K562 (cell line): ENCODE data around the gene FLOT2. TPM values are rescaled to one million over a fixed set of nuclear protein-coding genes. Genes with fewer than 3 reads are reported as not detected.
A peak's percentile ranks its signal among the peaks of the same experiment; 100 is the strongest.

Source experiments
- HDAC1 ChIP-seq, 2 experiments: fragments of 450-650 bp; IDR thresholded peaks; 2 replicates each; pipeline ENCODE4 v1.6.1; 2016 to 2017; ENCODE audit warnings: inconsistent platforms in 1 of 2, mild to moderate bottlenecking in 1 of 2, moderate library complexity in 1 of 2
- HMG20A ChIP-seq: fragments of 450-650 bp; formaldehyde crosslinking; conservative IDR thresholded peaks from 2 replicates; pipeline ENCODE4 v1.4.0; 2020; ENCODE audit warnings: mild to moderate bottlenecking, mixed read lengths
- IFI16 ChIP-seq: fragments of 250-450 bp; sonication (Bioruptor Pico); IDR thresholded peaks from 2 replicates; pipeline ENCODE4 v2.1.2; 2022; ENCODE audit warnings: mild to moderate bottlenecking, inconsistent platforms
- KDM5B ChIP-seq: fragments of 200-600 bp; sonication (generic); IDR thresholded peaks from 2 replicates; pipeline ENCODE4 v1.6.1; 2012; ENCODE audit warnings: low read depth, mild to moderate bottlenecking, moderate library complexity, low read length, control low read depth, inconsistent platforms; ENCODE audit not compliant: insufficient replicate concordance
- MAFK ChIP-seq: IDR thresholded peaks from 2 replicates; pipeline ENCODE4 v1.6.1; 2011; ENCODE audit warnings: low read length, improper control_type of control experiment
- NFE2 ChIP-seq: IDR thresholded peaks from 2 replicates; pipeline ENCODE4 v1.6.1; 2014; ENCODE audit warnings: antibody characterized with exemption, low read depth
- NFE2L1 ChIP-seq: fragments of 450-650 bp; IDR thresholded peaks from 2 replicates; pipeline ENCODE4 v1.6.1; 2016; ENCODE audit warnings: missing genetic modification characterization, low read depth, mild to moderate bottlenecking, missing compliant biosample characterization, moderate library complexity, borderline replicate concordance
- SIRT6 ChIP-seq: IDR thresholded peaks from one replicate; pipeline ENCODE4 v1.6.1; 2012; ENCODE audit warnings: low read depth, mild to moderate bottlenecking, control low read depth, inconsistent platforms, low read length, moderate library complexity
- SREBF1 ChIP-seq: fragments of 150-350 bp; IDR thresholded peaks from 2 replicates; pipeline ENCODE4 v1.6.1; 2014; ENCODE audit warnings: antibody characterized with exemption, low read depth, low read length, borderline replicate concordance
- TAF9B ChIP-seq: fragments of 450-650 bp; IDR thresholded peaks from 2 replicates; pipeline ENCODE4 v1.6.1; 2018; ENCODE audit warnings: mild to moderate bottlenecking; ENCODE audit not compliant: partially characterized antibody
- XRCC3 ChIP-seq: fragments of 450-650 bp; IDR thresholded peaks from 2 replicates; pipeline ENCODE4 v1.6.1; 2017; ENCODE audit warnings: mild to moderate bottlenecking, moderate library complexity
- ZC3H8 ChIP-seq: fragments of 450-650 bp; IDR thresholded peaks from 2 replicates; pipeline ENCODE4 v1.6.1; 2017
- ZNF146 ChIP-seq: IDR thresholded peaks from one replicate; pipeline ENCODE4 v1.6.1; 2018; ENCODE audit warnings: missing compliant biosample characterization; ENCODE audit not compliant: unreplicated experiment
- ZNF232 ChIP-seq: sonication (generic); formaldehyde crosslinking; IDR thresholded peaks from 2 replicates; pipeline ENCODE4 v1.8.0; 2022; ENCODE audit warnings: mild to moderate bottlenecking, missing genetic modification reagents
- ZNF253 ChIP-seq: fragments of 250-450 bp; sonication (Bioruptor Pico); conservative IDR thresholded peaks from 2 replicates; pipeline ENCODE4 v1.6.1; 2021; ENCODE audit warnings: mild to moderate bottlenecking
- ZNF76 ChIP-seq: fragments of 250-450 bp; sonication (Bioruptor Pico); IDR thresholded peaks from 2 replicates; pipeline ENCODE4 v1.4.0; 2020; ENCODE audit warnings: mild to moderate bottlenecking, moderate library complexity, borderline replicate concordance
- ZNF778 ChIP-seq: fragments of 450-650 bp; formaldehyde crosslinking; IDR thresholded peaks from 2 replicates; pipeline ENCODE4 v1.4.0; 2020; ENCODE audit warnings: mild to moderate bottlenecking, moderate library complexity
- ZSCAN32 ChIP-seq: fragments of 450-650 bp; formaldehyde crosslinking; IDR thresholded peaks from 2 replicates; pipeline ENCODE4 v1.4.0; 2020; ENCODE audit warnings: mild to moderate bottlenecking, moderate library complexity
- polyA plus RNA-seq, 8 experiments: library from polyadenylated mRNA; depleted of rRNA in 4 of 8; stranded (reverse) in 5 of 8; unstranded in 3 of 8; fragments of >200 nt; fragmentation: Nextera tagmentation in 2 of 8; fragmentation: Illumina TruSeq in 1 of 8; extraction: Ambion mirVana in 2 of 8; extraction: Trizol in 1 of 8; gene quantifications; 2 replicates each; pipeline versions ENCODE4 v1.2.1 to v1.2.3, GENCODE V29; 2011 to 2014; ENCODE audit warnings: inconsistent platforms in 1 of 8, missing spikeins in 1 of 8
- total RNA-seq, 7 experiments: library from RNA; depleted of rRNA in 6 of 7; stranded (reverse); fragments of >200 nt in 6 of 7; fragmentation: Illumina TruSeq in 2 of 7; extraction: Trizol in 2 of 7; gene quantifications; 2 replicates each; pipeline versions ENCODE4 v1.2.1 to v1.2.3, GENCODE V29; 2011 to 2021; ENCODE audit warnings: low replicate concordance in 1 of 7
- TF ChIP-seq, protein P1 (sequence below): fragments of 450-650 bp; formaldehyde crosslinking; IDR thresholded peaks from 2 replicates; pipeline ENCODE4 v1.4.0; 2020; ENCODE audit warnings: mild to moderate bottlenecking
- TF ChIP-seq, protein P2 (sequence below): fragments of 450-650 bp; IDR thresholded peaks from 2 replicates; pipeline ENCODE4 v1.6.1; 2016; ENCODE audit warnings: mild to moderate bottlenecking
- TF ChIP-seq, protein P3 (sequence below): sonication (generic); formaldehyde crosslinking; IDR thresholded peaks from 2 replicates; pipeline ENCODE4 v1.8.0; 2022; ENCODE audit warnings: mild to moderate bottlenecking, missing genetic modification reagents
- TF ChIP-seq, protein P4 (sequence below): fragments of 450-650 bp; formaldehyde crosslinking; IDR thresholded peaks from 2 replicates; pipeline ENCODE4 v1.4.0; 2022; ENCODE audit warnings: missing genetic modification characterization

Gene FLOT2
- total and polyA plus RNA-seq, 9 of the 15 experiments (the other 6 are each of a cell fraction or from before 2014, with no cell fraction given): 17.5 to 138 (median 41.7) TPM

DNA sequence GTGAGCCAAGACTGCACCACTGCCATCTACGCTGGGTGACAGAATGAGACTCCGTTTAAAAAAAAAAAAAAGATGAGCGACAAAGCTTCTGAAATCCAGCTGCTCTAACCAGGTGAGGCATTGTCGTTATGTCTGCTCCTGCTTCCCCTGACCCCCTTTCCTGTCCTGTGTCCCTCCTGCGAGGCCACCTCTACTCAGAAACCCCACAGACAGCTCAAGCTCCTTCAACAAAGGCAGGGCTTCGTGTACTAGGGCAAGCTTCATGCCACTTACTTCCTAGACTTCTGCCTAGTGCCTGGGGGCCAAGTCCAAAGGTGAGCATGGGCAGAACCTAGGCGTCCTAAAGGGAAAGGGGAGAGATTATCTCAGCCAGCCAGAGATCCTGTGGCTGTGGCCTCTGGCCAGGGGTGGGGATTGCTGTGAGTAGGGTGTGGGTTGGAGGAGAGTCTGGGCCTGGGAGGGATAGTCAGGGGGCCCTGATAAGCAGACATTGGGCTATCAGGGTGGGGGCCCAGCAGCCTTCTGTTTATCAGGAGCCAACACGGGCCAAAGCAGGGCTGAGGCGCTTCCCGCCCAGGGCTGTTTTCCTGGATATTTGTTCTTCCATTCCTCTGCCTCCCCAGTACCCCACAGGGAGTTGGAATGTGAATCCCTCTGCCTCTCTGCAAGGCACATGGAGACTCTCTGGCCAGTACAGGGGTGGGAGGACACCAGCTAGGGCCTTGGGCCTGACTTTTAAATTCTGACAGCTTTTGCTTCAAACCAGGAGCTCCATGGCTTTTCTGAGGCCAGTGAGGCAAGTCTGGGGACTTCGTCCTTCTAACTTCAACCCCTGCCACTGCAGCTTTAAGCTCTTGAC lies 32.3 kb downstream of the FLOT2 start (continued):
- TF ChIP-seq, protein P1, sequence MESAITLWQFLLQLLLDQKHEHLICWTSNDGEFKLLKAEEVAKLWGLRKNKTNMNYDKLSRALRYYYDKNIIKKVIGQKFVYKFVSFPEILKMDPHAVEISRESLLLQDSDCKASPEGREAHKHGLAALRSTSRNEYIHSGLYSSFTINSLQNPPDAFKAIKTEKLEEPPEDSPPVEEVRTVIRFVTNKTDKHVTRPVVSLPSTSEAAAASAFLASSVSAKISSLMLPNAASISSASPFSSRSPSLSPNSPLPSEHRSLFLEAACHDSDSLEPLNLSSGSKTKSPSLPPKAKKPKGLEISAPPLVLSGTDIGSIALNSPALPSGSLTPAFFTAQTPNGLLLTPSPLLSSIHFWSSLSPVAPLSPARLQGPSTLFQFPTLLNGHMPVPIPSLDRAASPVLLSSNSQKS (CRISPR knock-in tag): no peak
- peak; percentile 86 for TF ChIP-seq ZNF76
- peak; percentile 61 for TF ChIP-seq KDM5B
- peak; percentile 79 for TF ChIP-seq IFI16 (CRISPR knock-in tag)
- TF ChIP-seq ZSCAN32 (CRISPR knock-in tag): no peak
- no peak for TF ChIP-seq ZNF232 (CRISPR knock-in tag)
- peak; percentile 91 to 95 for TF ChIP-seq HDAC1 (IDR thresholded peaks at IDR 0.05)
- no peak for TF ChIP-seq SREBF1
- TF ChIP-seq NFE2L1 (tag): no peak; the same call in 1 of the 2 replicates
- peak; percentile 35; the same call in 1 of the 2 replicates for TF ChIP-seq NFE2
- TF ChIP-seq SIRT6: no peak
- no peak for TF ChIP-seq ZC3H8
- TF ChIP-seq, protein P2, sequence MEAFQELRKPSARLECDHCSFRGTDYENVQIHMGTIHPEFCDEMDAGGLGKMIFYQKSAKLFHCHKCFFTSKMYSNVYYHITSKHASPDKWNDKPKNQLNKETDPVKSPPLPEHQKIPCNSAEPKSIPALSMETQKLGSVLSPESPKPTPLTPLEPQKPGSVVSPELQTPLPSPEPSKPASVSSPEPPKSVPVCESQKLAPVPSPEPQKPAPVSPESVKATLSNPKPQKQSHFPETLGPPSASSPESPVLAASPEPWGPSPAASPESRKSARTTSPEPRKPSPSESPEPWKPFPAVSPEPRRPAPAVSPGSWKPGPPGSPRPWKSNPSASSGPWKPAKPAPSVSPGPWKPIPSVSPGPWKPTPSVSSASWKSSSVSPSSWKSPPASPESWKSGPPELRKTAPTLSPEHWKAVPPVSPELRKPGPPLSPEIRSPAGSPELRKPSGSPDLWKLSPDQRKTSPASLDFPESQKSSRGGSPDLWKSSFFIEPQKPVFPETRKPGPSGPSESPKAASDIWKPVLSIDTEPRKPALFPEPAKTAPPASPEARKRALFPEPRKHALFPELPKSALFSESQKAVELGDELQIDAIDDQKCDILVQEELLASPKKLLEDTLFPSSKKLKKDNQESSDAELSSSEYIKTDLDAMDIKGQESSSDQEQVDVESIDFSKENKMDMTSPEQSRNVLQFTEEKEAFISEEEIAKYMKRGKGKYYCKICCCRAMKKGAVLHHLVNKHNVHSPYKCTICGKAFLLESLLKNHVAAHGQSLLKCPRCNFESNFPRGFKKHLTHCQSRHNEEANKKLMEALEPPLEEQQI: peak; percentile 99
- TF ChIP-seq, protein P3, sequence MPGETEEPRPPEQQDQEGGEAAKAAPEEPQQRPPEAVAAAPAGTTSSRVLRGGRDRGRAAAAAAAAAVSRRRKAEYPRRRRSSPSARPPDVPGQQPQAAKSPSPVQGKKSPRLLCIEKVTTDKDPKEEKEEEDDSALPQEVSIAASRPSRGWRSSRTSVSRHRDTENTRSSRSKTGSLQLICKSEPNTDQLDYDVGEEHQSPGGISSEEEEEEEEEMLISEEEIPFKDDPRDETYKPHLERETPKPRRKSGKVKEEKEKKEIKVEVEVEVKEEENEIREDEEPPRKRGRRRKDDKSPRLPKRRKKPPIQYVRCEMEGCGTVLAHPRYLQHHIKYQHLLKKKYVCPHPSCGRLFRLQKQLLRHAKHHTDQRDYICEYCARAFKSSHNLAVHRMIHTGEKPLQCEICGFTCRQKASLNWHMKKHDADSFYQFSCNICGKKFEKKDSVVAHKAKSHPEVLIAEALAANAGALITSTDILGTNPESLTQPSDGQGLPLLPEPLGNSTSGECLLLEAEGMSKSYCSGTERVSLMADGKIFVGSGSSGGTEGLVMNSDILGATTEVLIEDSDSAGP (CRISPR knock-in tag): no peak
- TF ChIP-seq MAFK: peak; percentile 19; the same call in 1 of the 2 replicates
- no peak for TF ChIP-seq ZNF253 (CRISPR knock-in tag)
- no peak for TF ChIP-seq TAF9B
- TF ChIP-seq, protein P4, sequence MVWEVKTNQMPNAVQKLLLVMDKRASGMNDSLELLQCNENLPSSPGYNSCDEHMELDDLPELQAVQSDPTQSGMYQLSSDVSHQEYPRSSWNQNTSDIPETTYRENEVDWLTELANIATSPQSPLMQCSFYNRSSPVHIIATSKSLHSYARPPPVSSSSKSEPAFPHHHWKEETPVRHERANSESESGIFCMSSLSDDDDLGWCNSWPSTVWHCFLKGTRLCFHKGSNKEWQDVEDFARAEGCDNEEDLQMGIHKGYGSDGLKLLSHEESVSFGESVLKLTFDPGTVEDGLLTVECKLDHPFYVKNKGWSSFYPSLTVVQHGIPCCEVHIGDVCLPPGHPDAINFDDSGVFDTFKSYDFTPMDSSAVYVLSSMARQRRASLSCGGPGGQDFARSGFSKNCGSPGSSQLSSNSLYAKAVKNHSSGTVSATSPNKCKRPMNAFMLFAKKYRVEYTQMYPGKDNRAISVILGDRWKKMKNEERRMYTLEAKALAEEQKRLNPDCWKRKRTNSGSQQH (CRISPR knock-in tag): peak; percentile 85
- no peak for TF ChIP-seq ZNF778
- no peak for TF ChIP-seq HMG20A (CRISPR knock-in tag)
- TF ChIP-seq XRCC3: no peak
- TF ChIP-seq ZNF146 (CRISPR knock-in tag): no peak
